Globus pallidus (tissue), 1 donor: ENCODE data around the gene PDGFRB.
"Not testable (repeated sequence)": the region's sequence is repeated elsewhere in the genome, so short reads cannot be mapped to it uniquely, and the experiment has no call there.

ENCODE experiments used
- DNase-seq: peaks from one replicate; pipeline ENCODE4 v3.0.0-alpha.2; 2015; ENCODE audit warnings: low spot score

The PDGFRB gene

GRCh38 chr5:150114102-150114641, 41.5 kb downstream of the PDGFRB start:
- DNase-seq: no peak

- DNase-seq: no peak
Measured at GRCh38 chr5:150113047-150113744, 42.4 kb downstream of the PDGFRB start.

- no peak for DNase-seq
Measured at GRCh38 chr5:150112201-150113046, 43.2 kb downstream of the PDGFRB start.

- DNase-seq: no peak
Measured at GRCh38 chr5:150111122-150111521, 44.5 kb downstream of the PDGFRB start.

- no peak for DNase-seq
Measured at GRCh38 chr5:150109921-150110320, 45.7 kb downstream of the PDGFRB start.

- no peak for DNase-seq
Measured at GRCh38 chr5:150108711-150109514, 46.7 kb downstream of the PDGFRB start.

GRCh38 chr5:150107909-150108447, 47.7 kb downstream of the PDGFRB start:
- no peak for DNase-seq

- DNase-seq: no peak
Measured at GRCh38 chr5:150106674-150107426, 48.8 kb downstream of the PDGFRB start.

GRCh38 chr5:150105928-150106615, 49.6 kb downstream of the PDGFRB start:
- DNase-seq: no peak

- DNase-seq: no peak
Measured at GRCh38 chr5:150104550-150104870, 51.1 kb downstream of the PDGFRB start.

GRCh38 chr5:150103678-150104549, 51.7 kb downstream of the PDGFRB start:
- DNase-seq: no peak

GRCh38 chr5:150101023-150101422, 54.6 kb downstream of the PDGFRB start:
- DNase-seq: no peak

- no peak for DNase-seq
Measured at GRCh38 chr5:150097152-150097551, 58.5 kb downstream of the PDGFRB start.

- no peak for DNase-seq
Measured at GRCh38 chr5:150092159-150092787, 63.4 kb downstream of the PDGFRB start.

- DNase-seq: peak; percentile 45
Measured at GRCh38 chr5:150085950-150086715, 69.5 kb downstream of the PDGFRB start, which contains the start of gene CSF1R. CSF1R (minus strand) TSS chr5:150086554; CDS start chr5:150086427, 127 bp downstream.

GRCh38 chr5:150085191-150085912, 70.3 kb downstream of the PDGFRB start:
- no peak for DNase-seq

- DNase-seq: not testable (repeated sequence)
Measured at GRCh38 chr5:150084754-150085153, 70.9 kb downstream of the PDGFRB start.

- DNase-seq: peak; percentile 26
Measured at GRCh38 chr5:150082889-150083288, 72.8 kb downstream of the PDGFRB start.
